IMR-90 (cell line): Measurements from ENCODE around the gene VAMP7. TPM values are rescaled to one million over a fixed set of nuclear protein-coding genes. Genes with fewer than 3 reads are reported as not detected.

Experiments
- ATAC-seq: fragments of 200-7000 bp; cut with Tn5 transposase; 2 replicates; pipeline ENCODE4 v1.9.1; 2020; ENCODE audit warnings: low read depth, mild to moderate bottlenecking, moderate library complexity
- BruUV-seq: library from RNA; stranded (reverse); fragments of 400-500 nt; replicated peaks from 2 replicates; lab custom pipeline; 2021; lab: Mats Ljungman, UMichigan
- CTCF ChIA-PET: fragments of 300-600 bp; formaldehyde crosslinking; extraction: SDS; loops from one replicate; lab custom pipeline; 2021; ENCODE audit warnings: antibody characterized with exemption; lab: Yijun Ruan, JAX
- POLR2A ChIA-PET: fragments of 300-600 bp; sonication (Branson Sonifier 250); formaldehyde crosslinking; loops from one replicate; lab custom pipeline; 2022; ENCODE audit warnings: antibody characterized with exemption; ENCODE audit not compliant: unreplicated experiment; lab: Charles Lee
- DNase-seq: peaks from one replicate; pipeline ENCODE4 v3.0.0; 2013
- H2AFZ ChIP-seq: replicated peaks from 2 replicates; pipeline ENCODE3; 2013; ENCODE audit warnings: low read length, mild to moderate bottlenecking; ENCODE audit not compliant: poor library complexity
- H2AK5ac ChIP-seq: 2 replicates; pipeline ENCODE4 v1.6.1; 2013; ENCODE audit warnings: low read depth, low read length, inconsistent platforms
- H2AK9ac ChIP-seq: replicated peaks from 2 replicates; pipeline ENCODE3; 2013; ENCODE audit warnings: mild to moderate bottlenecking, low read depth, low read length, moderate library complexity; ENCODE audit not compliant: poor library complexity
- H2BK120ac ChIP-seq: 2 replicates; pipeline ENCODE4 v1.6.1; 2013; ENCODE audit warnings: low read depth, low read length, inconsistent platforms
- H2BK15ac ChIP-seq: 3 replicates; pipeline ENCODE4 v1.6.1; 2013; ENCODE audit warnings: low read depth, low read length, inconsistent platforms
- H2BK20ac ChIP-seq: 2 replicates; pipeline ENCODE4 v1.6.1; 2013; ENCODE audit warnings: low read depth, mild to moderate bottlenecking, inconsistent platforms, low read length, moderate library complexity
- H2BK5ac ChIP-seq: 2 replicates; pipeline ENCODE4 v1.6.1; 2013; ENCODE audit warnings: mild to moderate bottlenecking, low read depth, low read length, inconsistent platforms; ENCODE audit not compliant: poor library complexity, severe bottlenecking
- H3K14ac ChIP-seq: replicated peaks from 2 replicates; pipeline ENCODE4 v1.6.1; 2013; ENCODE audit warnings: low read depth, low read length, inconsistent platforms
- H3K18ac ChIP-seq: 2 replicates; pipeline ENCODE4 v1.6.1; 2013; ENCODE audit warnings: low read depth, low read length, control low read depth
- H3K23ac ChIP-seq: 2 replicates; pipeline ENCODE4 v1.6.1; 2013; ENCODE audit warnings: low read depth, low read length, inconsistent platforms
- H3K27ac ChIP-seq: 2 replicates; pipeline ENCODE4 v1.5.1; 2013; ENCODE audit warnings: mild to moderate bottlenecking, control low read depth, low read length; ENCODE audit not compliant: insufficient read depth
- H3K27me3 ChIP-seq: 2 replicates; pipeline ENCODE4 v1.6.1; 2013; ENCODE audit warnings: low read length; ENCODE audit not compliant: control insufficient read depth, insufficient read depth
- H3K36me3 ChIP-seq: 2 replicates; pipeline ENCODE4 v1.6.1; 2013; ENCODE audit warnings: low read length, mixed read lengths; ENCODE audit not compliant: control insufficient read depth, insufficient read depth
- H3K4ac ChIP-seq: 2 replicates; pipeline ENCODE4 v1.6.1; 2013; ENCODE audit warnings: low read depth, low read length, inconsistent platforms
- H3K4me1 ChIP-seq: 2 replicates; pipeline ENCODE4 v1.6.1; 2013; ENCODE audit warnings: low read length, mixed read lengths; ENCODE audit not compliant: control insufficient read depth, insufficient read depth
- H3K4me2 ChIP-seq: 2 replicates; pipeline ENCODE4 v1.6.1; 2013; ENCODE audit warnings: low read depth, mild to moderate bottlenecking, control low read depth, low read length, moderate library complexity
- H3K4me3 ChIP-seq: 2 replicates; pipeline ENCODE4 v1.5.1; 2013; ENCODE audit warnings: low read depth, mild to moderate bottlenecking, control low read depth, low read length, moderate library complexity; ENCODE audit not compliant: insufficient read depth
- H3K56ac ChIP-seq: 2 replicates; pipeline ENCODE4 v1.6.1; 2013; ENCODE audit warnings: low read length, inconsistent platforms; ENCODE audit not compliant: insufficient read depth; ENCODE audit errors: extremely low read depth
- H3K79me1 ChIP-seq, 2 experiments: 2 replicates each; pipeline ENCODE4 v1.6.1; 2013; ENCODE audit warnings: low read length in 2 of 2, inconsistent platforms in 1 of 2, low read depth in 1 of 2
- H3K9ac ChIP-seq: 2 replicates; pipeline ENCODE4 v1.6.1; 2013; ENCODE audit warnings: low read depth, low read length, control low read depth
- H3K9me1 ChIP-seq: 2 replicates; pipeline ENCODE4 v1.6.1; 2013; ENCODE audit warnings: low read length, inconsistent platforms; ENCODE audit not compliant: insufficient read depth
- H3K9me3 ChIP-seq: 2 replicates; pipeline ENCODE4 v1.6.1; 2013; ENCODE audit warnings: low read length; ENCODE audit not compliant: control insufficient read depth, insufficient read depth
- H4K20me1 ChIP-seq: 2 replicates; pipeline ENCODE4 v1.6.1; 2013; ENCODE audit warnings: low read length, inconsistent platforms; ENCODE audit not compliant: insufficient read depth
- H4K5ac ChIP-seq: 2 replicates; pipeline ENCODE4 v1.6.1; 2013; ENCODE audit warnings: mild to moderate bottlenecking, low read depth, low read length, control low read depth
- H4K8ac ChIP-seq, 2 experiments: 2 replicates each; pipeline ENCODE4 v1.6.1; 2013; ENCODE audit warnings: low read depth in 2 of 2, low read length in 2 of 2, control low read depth in 1 of 2, inconsistent platforms in 1 of 2
- H4K91ac ChIP-seq: 2 replicates; pipeline ENCODE4 v1.6.1; 2013; ENCODE audit warnings: low read depth, low read length, inconsistent platforms; ENCODE audit not compliant: insufficient read depth
- BHLHE40 ChIP-seq: fragments of 150-350 bp; IDR thresholded peaks from 2 replicates; pipeline ENCODE4 v1.6.1; 2016; ENCODE audit warnings: mild to moderate bottlenecking, low read depth, low read length
- CEBPB ChIP-seq: IDR thresholded peaks from 2 replicates; pipeline ENCODE4 v1.6.1; 2012; ENCODE audit warnings: low read depth, low read length, improper control_type of control experiment
- CHD1 ChIP-seq: IDR thresholded peaks from 2 replicates; pipeline ENCODE4 v1.6.1; 2012; ENCODE audit warnings: low read depth, low read length, improper control_type of control experiment
- ELK1 ChIP-seq: fragments of 150-350 bp; IDR thresholded peaks from 2 replicates; pipeline ENCODE4 v1.6.1; 2016; ENCODE audit warnings: low read depth, mild to moderate bottlenecking, low read length, moderate library complexity, borderline replicate concordance
- MAFK ChIP-seq: IDR thresholded peaks from 2 replicates; pipeline ENCODE4 v1.6.1; 2012; ENCODE audit warnings: low read depth, low read length, improper control_type of control experiment
- MXI1 ChIP-seq: IDR thresholded peaks from 2 replicates; pipeline ENCODE4 v1.6.1; 2012; ENCODE audit warnings: low read depth, mild to moderate bottlenecking, low read length, moderate library complexity, borderline replicate concordance
- NFE2L2 ChIP-seq: fragments of 150-350 bp; IDR thresholded peaks from 2 replicates; pipeline ENCODE4 v1.6.1; 2016; ENCODE audit warnings: low read depth, mild to moderate bottlenecking, low read length
- POLR2A ChIP-seq: IDR thresholded peaks from 2 replicates; pipeline ENCODE4 v1.6.1; 2012; ENCODE audit warnings: mild to moderate bottlenecking, low read depth, low read length
- RCOR1 ChIP-seq: IDR thresholded peaks from 2 replicates; pipeline ENCODE4 v1.6.1; 2012; ENCODE audit warnings: mild to moderate bottlenecking, low read length, improper control_type of control experiment; ENCODE audit not compliant: insufficient replicate concordance
- RFX5 ChIP-seq: IDR thresholded peaks from 2 replicates; pipeline ENCODE4 v1.8.0; 2012; ENCODE audit warnings: low read depth, mild to moderate bottlenecking, low read length, moderate library complexity
- WGBS, 2 experiments: methylation state at CpG; one replicate each; pipeline versions ENCODE4 v1.1.5 to v1.1.7; 2013; ENCODE audit warnings: missing lambda C conversion rate in 2 of 2; ENCODE audit not compliant: insufficient read length in 1 of 2; ENCODE audit errors: extremely low coverage in 2 of 2; 5-methylcytosine and 5-hydroxymethylcytosine counted together
- dilution Hi-C: fragments of 300-500 bp; cut with HindIII; formaldehyde crosslinking; loops from one replicate; pipeline ENCODE4 v1.14.3; 2018; ENCODE audit warnings: low sequenced_read_pairs; ENCODE audit not compliant: unreplicated experiment
- in situ Hi-C: fragments of 300-500 bp; cut with MboI; formaldehyde crosslinking; loops from 3 replicates; pipeline ENCODE4 v1.14.3; 2019; ENCODE audit warnings: low sequenced_read_pairs, inconsistent platforms, mixed read lengths
- intact Hi-C: fragments of 100-400 bp; cut with micrococcal nuclease; formaldehyde crosslinking; loops from 2 replicates; pipeline ENCODE4 v1.10.0; 2022
- polyA plus RNA-seq, 3 experiments: library from polyadenylated mRNA; depleted of rRNA; stranded (reverse); fragments of >200 nt; gene quantifications; 2 replicates each; pipeline ENCODE4 v1.2.3, GENCODE V29; 2012; ENCODE audit warnings: low replicate concordance in 1 of 3
- total RNA-seq: library from RNA; depleted of rRNA; stranded (reverse); fragments of >200 nt; gene quantifications from 2 replicates; pipeline ENCODE4 v1.2.3, GENCODE V29; 2012

VAMP7 gene
- total and polyA plus RNA-seq, 2 of the 4 experiments (the other 2 are of a cell fraction): 21.7 to 39.1 TPM

GRCh38 chrX:155893521-155893920 is 12.4 kb downstream of the VAMP7 start:
- no peak overlapping the region for H4K91ac ChIP-seq
- H3K14ac ChIP-seq: no peak overlapping the region
- H3K27me3 ChIP-seq: no peaks in the 10 kb centered on the region
- CTCF ChIA-PET: no interaction called here
- no TSS peak for BruUV-seq
- no peak overlapping the region for H3K9ac ChIP-seq
- no peak overlapping the region for H3K23ac ChIP-seq
- H3K4me2 ChIP-seq: no peak overlapping the region
- TF ChIP-seq BHLHE40 (no peak), MAFK (no peak), MXI1 (no peak), CEBPB (no peak), POLR2A (no peak), NFE2L2 (no peak), CHD1 (no peak), ELK1 (no peak), RCOR1 (no peak), RFX5 (no peak)
- no peak overlapping the region for H2BK20ac ChIP-seq
- H3K18ac ChIP-seq: no peak overlapping the region
- H3K4me1 ChIP-seq: no peaks in the 10 kb centered on the region
- no peak overlapping the region for H2AK5ac ChIP-seq
- no peak overlapping the region for H3K56ac ChIP-seq
- H3K4me3 ChIP-seq: no peak overlapping the region
- H3K36me3 ChIP-seq: peaks cover 14% of the 10 kb centered on the region
- no peak for ATAC-seq
- H3K9me1 ChIP-seq: no peaks in the 10 kb centered on the region
- no peak overlapping the region for H2BK5ac ChIP-seq
- no peak overlapping the region for H4K8ac ChIP-seq
- intact Hi-C loops (no loop called here), in situ Hi-C loops (no loop called here), dilution Hi-C loops (no loop called here)
- no peaks in the 10 kb centered on the region for H3K9me3 ChIP-seq
- no CpG with 5 or more reads among the region's 3 CpGs for WGBS, 2 experiments
- no peak overlapping the region for H3K27ac ChIP-seq
- no peak overlapping the region for H2AK9ac ChIP-seq
- H4K20me1 ChIP-seq: no peaks in the 10 kb centered on the region
- H2BK120ac ChIP-seq: no peak overlapping the region
- H3K79me1 ChIP-seq: peaks cover 6 to 14% of the 10 kb centered on the region in 2 experiments; a peak in 3 of 4 replicates
- H2BK15ac ChIP-seq: no peak overlapping the region
- POLR2A ChIA-PET: no interaction called here
- no peak overlapping the region for H3K4ac ChIP-seq
- H4K5ac ChIP-seq: no peak overlapping the region
- no peak overlapping the region for H2AFZ ChIP-seq
- no peak for DNase-seq
